ENCODE data around the gene EXOC6B. TPM values are rescaled to one million over a fixed set of nuclear protein-coding genes. Genes with fewer than 3 reads are reported as not detected.

Gene EXOC6B
- total and polyA plus RNA-seq, 2 experiments from 2014 or later = 8.9 to 18.3 TPM

DNA sequence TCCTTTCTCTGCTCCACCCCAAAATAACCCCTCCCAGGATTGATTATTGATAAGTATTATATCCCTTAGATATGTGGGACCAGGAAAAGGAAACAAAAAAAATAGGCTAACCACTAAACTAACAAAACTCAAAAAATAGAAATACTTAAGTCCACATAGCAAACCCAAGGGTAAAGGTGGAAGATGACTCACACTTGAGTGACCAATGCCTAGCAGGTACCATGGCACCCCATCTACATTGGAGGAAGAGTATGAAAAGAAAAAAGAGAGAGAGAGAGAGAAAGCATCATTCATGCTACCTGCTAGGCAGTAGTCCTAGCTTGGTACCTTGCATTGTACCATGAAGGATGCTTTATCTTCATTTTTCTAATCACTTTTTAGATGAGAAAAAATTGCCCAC lies 6.3 kb downstream of the EXOC6B start:
- TF ChIP-seq EZH2 (IDR thresholded peaks at IDR 0.05; ENCODE audit: insufficient read depth, poor library complexity, severe bottlenecking) (no peak), EZH2phosphoT487 (IDR thresholded peaks at IDR 0.05; ENCODE audit: insufficient read depth, low read depth) (no peak)
- H3K4me3 ChIP-seq = no peak overlapping the region
- no peaks in the 10 kb centered on the region for H3K27me3 ChIP-seq (replicated peaks; ENCODE audit: insufficient read depth)
- H4K20me1 ChIP-seq (ENCODE audit: insufficient read depth) = no peaks in the 10 kb centered on the region; the same call in 1 of the 2 replicates
- no peak overlapping the region for H3K9ac ChIP-seq
- H3K4me1 ChIP-seq (ENCODE audit: insufficient read depth) = peaks cover 8% of the 10 kb centered on the region; the same call in 1 of the 2 replicates
- H3K36me3 ChIP-seq (ENCODE audit: low read depth) = no peaks in the 10 kb centered on the region
- in situ Hi-C loops (cut with MboI) = no loop called here
- no peak overlapping the region for H2AFZ ChIP-seq
- no peak for DNase-seq
- no peak overlapping the region for H3K4me2 ChIP-seq (ENCODE audit: unreplicated experiment)
- H3K27ac ChIP-seq = no peak overlapping the region
- peaks cover 95% of the 10 kb centered on the region for H3K79me2 ChIP-seq (ENCODE audit: insufficient read depth)
- H3K9me3 ChIP-seq (ENCODE audit: low read depth) = no peaks in the 10 kb centered on the region
- no peaks in the 10 kb centered on the region for H3K9me2 ChIP-seq (ENCODE audit: insufficient read depth)
- no peaks in the 10 kb centered on the region for H3F3A ChIP-seq (ENCODE audit: insufficient read depth)

GRCh38 chr2:72815655-72816278 lies 10.1 kb downstream of the EXOC6B start:
- in situ Hi-C loops (cut with MboI) = no loop called here
- WGBS, 2 experiments (ENCODE audit: low coverage in 1 of 2, low lambda C conversion rate in 2 of 2, missing lambda C conversion rate in 2 of 2) = 96% methylated on average over 13 of the region's 13 CpGs

GRCh38 chr2:72813841-72814240 lies 12.0 kb downstream of the EXOC6B start:
- no peaks in the 10 kb centered on the region for H3F3A ChIP-seq (ENCODE audit: insufficient read depth)
- no peak overlapping the region for H3K4me3 ChIP-seq
- no peaks in the 10 kb centered on the region for H3K27me3 ChIP-seq (replicated peaks; ENCODE audit: insufficient read depth)
- H3K9ac ChIP-seq = no peak overlapping the region
- WGBS, 2 experiments (ENCODE audit: low coverage in 1 of 2, low lambda C conversion rate in 2 of 2, missing lambda C conversion rate in 2 of 2) = 65 to 81% methylated on average over 2 of the region's 2 CpGs
- H3K4me2 ChIP-seq (ENCODE audit: unreplicated experiment) = no peak overlapping the region
- H3K27ac ChIP-seq = no peak overlapping the region
- in situ Hi-C loops (cut with MboI) = no loop called here
- H4K20me1 ChIP-seq (ENCODE audit: insufficient read depth) = no peaks in the 10 kb centered on the region; the same call in 1 of the 2 replicates
- peaks cover 8% of the 10 kb centered on the region; the same call in 1 of the 2 replicates for H3K4me1 ChIP-seq (ENCODE audit: insufficient read depth)
- peak; percentile 47 for DNase-seq
- peaks cover 86% of the 10 kb centered on the region for H3K79me2 ChIP-seq (ENCODE audit: insufficient read depth)
- peaks cover 3% of the 10 kb centered on the region for H3K9me3 ChIP-seq (ENCODE audit: low read depth)
- H3K9me2 ChIP-seq (ENCODE audit: insufficient read depth) = no peaks in the 10 kb centered on the region
- TF ChIP-seq EZH2phosphoT487 (IDR thresholded peaks at IDR 0.05; ENCODE audit: insufficient read depth, low read depth) (no peak), EZH2 (IDR thresholded peaks at IDR 0.05; ENCODE audit: insufficient read depth, poor library complexity, severe bottlenecking) (no peak)
- H2AFZ ChIP-seq = no peak overlapping the region
- H3K36me3 ChIP-seq (ENCODE audit: low read depth) = no peaks in the 10 kb centered on the region

More at GRCh38 chr2:72815655-72816278, 10.1 kb downstream of the EXOC6B start:
- no peak overlapping the region for H2AFZ ChIP-seq
- no peaks in the 10 kb centered on the region for H3F3A ChIP-seq (ENCODE audit: insufficient read depth)
- no peak overlapping the region for H3K9ac ChIP-seq
- no peaks in the 10 kb centered on the region; the same call in 1 of the 2 replicates for H4K20me1 ChIP-seq (ENCODE audit: insufficient read depth)
- no peak overlapping the region for H3K27ac ChIP-seq
- no peak overlapping the region for H3K4me3 ChIP-seq
- DNase-seq = no peak
- no peaks in the 10 kb centered on the region for H3K36me3 ChIP-seq (ENCODE audit: low read depth)
- no peaks in the 10 kb centered on the region for H3K9me2 ChIP-seq (ENCODE audit: insufficient read depth)
- peaks cover 87% of the 10 kb centered on the region for H3K79me2 ChIP-seq (ENCODE audit: insufficient read depth)
- H3K27me3 ChIP-seq (replicated peaks; ENCODE audit: insufficient read depth) = no peaks in the 10 kb centered on the region
- H3K4me2 ChIP-seq (ENCODE audit: unreplicated experiment) = no peak overlapping the region
- TF ChIP-seq EZH2 (IDR thresholded peaks at IDR 0.05; ENCODE audit: insufficient read depth, poor library complexity, severe bottlenecking) (no peak), EZH2phosphoT487 (IDR thresholded peaks at IDR 0.05; ENCODE audit: insufficient read depth, low read depth) (no peak)
- H3K9me3 ChIP-seq (ENCODE audit: low read depth) = no peaks in the 10 kb centered on the region
- peaks cover 8% of the 10 kb centered on the region; the same call in 1 of the 2 replicates for H3K4me1 ChIP-seq (ENCODE audit: insufficient read depth)

DNA sequence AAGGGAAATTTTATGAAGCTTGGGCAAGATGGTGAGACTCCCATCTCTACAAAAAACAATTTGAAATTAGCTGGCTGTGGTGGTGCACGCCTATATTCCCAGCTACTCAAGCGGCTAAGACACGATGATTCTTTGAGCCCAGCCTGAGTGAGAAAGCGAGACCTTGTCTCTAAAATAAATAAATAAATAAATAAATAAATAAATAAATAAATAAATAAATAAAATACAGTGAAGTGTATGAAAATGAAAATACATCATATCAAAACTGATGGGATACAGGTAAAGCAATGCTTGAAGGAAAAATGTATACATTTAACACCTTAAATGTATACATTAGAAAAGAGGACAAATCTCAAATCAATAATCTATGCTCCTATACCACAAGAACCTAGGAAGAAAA lies 15.7 kb downstream of the EXOC6B start:
- in situ Hi-C loops (cut with MboI) = no loop called here
- Histone ChIP-seq H3K9me2 (ENCODE audit: insufficient read depth) (no peaks in the 10 kb centered on the region), H3K4me2 (ENCODE audit: unreplicated experiment) (no peak overlapping the region), H2AFZ (no peak overlapping the region), H3K4me1 (ENCODE audit: insufficient read depth) (peaks cover 8% of the 10 kb centered on the region; the same call in 1 of the 2 replicates), H3K27ac (no peak overlapping the region), H3K27me3 (replicated peaks; ENCODE audit: insufficient read depth) (no peaks in the 10 kb centered on the region), H3K79me2 (ENCODE audit: insufficient read depth) (peaks cover 65% of the 10 kb centered on the region), H3F3A (ENCODE audit: insufficient read depth) (no peaks in the 10 kb centered on the region), H4K20me1 (ENCODE audit: insufficient read depth) (no peaks in the 10 kb centered on the region), H3K9ac (no peak overlapping the region), H3K9me3 (ENCODE audit: low read depth) (peaks cover 3% of the 10 kb centered on the region), H3K36me3 (ENCODE audit: low read depth) (no peaks in the 10 kb centered on the region), H3K4me3 (no peak overlapping the region)
- no peak for DNase-seq
- TF ChIP-seq EZH2 (IDR thresholded peaks at IDR 0.05; ENCODE audit: insufficient read depth, poor library complexity, severe bottlenecking) (no peak), EZH2phosphoT487 (IDR thresholded peaks at IDR 0.05; ENCODE audit: insufficient read depth, low read depth) (no peak)
- WGBS, 2 experiments (ENCODE audit: low coverage in 1 of 2, low lambda C conversion rate in 2 of 2, missing lambda C conversion rate in 2 of 2) = 94 to 95% methylated on average over 4 of the region's 4 CpGs
